GM21619 (cell line): Measurements from ENCODE around the gene ARF6.
"Not testable (repeated sequence)": the region's sequence is repeated elsewhere in the genome, so short reads cannot be mapped to it uniquely, and the experiment has no call there.

Experiments used
- ATAC-seq: cut with Tn5 transposase; IDR thresholded peaks from one replicate; pipeline ENCODE4 v1.9.1; 2021; ENCODE audit not compliant: unreplicated experiment

The ARF6 gene

GRCh38 chr14:49892636-49893308 lies at the start of gene ARF6:
Gene ARF6 (plus strand): TSS chr14:49893082. CDS start chr14:49893737, 655 bp downstream.
- peak; percentile 73 for ATAC-seq

GRCh38 chr14:49849213-49849847 lies 43.6 kb upstream of the ARF6 start:
- ATAC-seq, result no peak

DNA sequence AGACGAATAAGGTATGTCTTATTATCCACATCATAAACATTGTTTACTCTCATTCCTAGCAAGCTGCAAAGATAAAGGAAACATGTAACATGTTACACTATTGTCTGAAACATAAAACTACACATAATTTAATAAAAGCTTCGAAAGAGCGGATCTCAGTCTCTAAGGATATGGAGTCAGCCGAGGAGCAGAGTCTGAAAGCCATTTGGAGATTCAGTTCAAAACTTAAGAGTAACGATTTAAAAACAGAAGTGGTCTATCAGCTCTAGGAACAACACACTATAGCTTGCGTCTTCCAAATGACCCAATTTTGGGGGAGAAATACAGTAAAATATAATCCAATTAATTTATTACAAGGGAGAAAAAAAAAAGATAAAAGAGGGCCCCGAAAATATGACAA lies 41.1 kb upstream of the ARF6 start:
- ATAC-seq, result no peak

- peak; percentile 76 for ATAC-seq
Observed at GRCh38 chr14:49852301-49853157, 40.4 kb upstream of the ARF6 start, which contains the start of gene NEMF. Gene NEMF (minus strand): TSS chr14:49852788. CDS start chr14:49852753, 35 bp downstream.

- ATAC-seq, result peak; percentile 11
Observed at GRCh38 chr14:49853158-49853477, 39.8 kb upstream of the ARF6 start.

- ATAC-seq, result peak; percentile 42
Observed at GRCh38 chr14:49853572-49854375, 39.1 kb upstream of the ARF6 start.

DNA sequence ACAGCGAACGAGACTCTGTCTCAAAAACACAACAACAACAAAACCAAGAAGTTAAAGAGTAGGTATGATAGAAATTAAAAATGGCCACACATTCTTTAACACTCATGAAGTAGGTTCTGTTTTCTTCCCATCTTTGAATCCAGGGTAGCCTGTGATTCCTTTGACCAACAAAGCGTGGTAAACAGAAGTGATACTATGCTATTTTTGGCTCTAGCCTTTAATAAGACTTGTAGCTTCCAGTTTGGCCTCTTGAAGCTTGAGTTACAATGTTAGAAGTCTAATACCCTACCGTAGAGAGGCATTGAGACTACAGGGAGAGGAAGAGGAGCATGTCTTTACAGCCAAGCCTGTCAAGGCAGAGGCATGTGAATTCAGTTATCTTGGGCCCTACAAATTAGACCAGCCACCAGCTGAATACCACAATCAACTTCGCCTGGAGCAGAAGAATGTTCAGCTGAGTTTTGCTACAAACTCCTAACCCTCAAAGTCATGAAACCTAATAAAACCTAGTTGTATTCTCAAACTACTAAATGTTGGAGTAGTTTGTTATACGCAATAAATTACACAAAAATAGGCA lies 35.4 kb upstream of the ARF6 start:
- ATAC-seq, result no peak

GRCh38 chr14:49858383-49858782 lies 34.5 kb upstream of the ARF6 start:
- no peak for ATAC-seq

DNA sequence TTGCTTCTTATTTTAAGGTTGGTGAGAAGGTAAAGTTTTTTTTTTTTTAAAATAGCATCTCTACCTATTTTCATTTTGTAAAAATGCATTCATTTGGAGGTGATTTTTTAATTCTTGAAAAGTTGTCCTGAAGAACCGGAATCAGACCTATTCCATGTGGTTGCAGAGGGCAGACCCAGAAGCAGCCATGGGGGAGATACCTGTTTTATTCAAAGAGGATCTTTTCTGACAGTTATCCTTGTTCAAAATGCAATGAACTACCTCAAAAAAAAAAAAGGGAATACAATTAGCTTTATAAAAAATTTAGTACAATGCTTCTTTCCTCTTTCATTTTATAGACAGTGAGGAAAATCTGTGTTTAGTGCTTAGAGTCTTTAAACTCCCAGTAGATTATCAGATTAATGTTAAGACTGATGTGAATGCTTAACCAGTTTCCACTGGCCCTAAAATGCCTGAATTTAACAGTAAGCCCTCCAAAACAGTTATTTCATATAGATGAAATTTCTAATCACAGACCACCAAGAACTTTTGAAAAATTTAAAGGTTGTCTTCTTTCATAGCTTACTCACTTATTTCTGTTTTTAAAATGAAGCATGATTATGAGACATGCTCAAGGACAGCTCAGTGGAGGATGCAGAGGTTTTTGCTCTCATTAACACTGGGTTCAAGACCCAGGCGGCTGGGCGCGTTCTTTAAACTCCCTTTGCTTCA lies 31.7 kb upstream of the ARF6 start:
- no peak for ATAC-seq

DNA sequence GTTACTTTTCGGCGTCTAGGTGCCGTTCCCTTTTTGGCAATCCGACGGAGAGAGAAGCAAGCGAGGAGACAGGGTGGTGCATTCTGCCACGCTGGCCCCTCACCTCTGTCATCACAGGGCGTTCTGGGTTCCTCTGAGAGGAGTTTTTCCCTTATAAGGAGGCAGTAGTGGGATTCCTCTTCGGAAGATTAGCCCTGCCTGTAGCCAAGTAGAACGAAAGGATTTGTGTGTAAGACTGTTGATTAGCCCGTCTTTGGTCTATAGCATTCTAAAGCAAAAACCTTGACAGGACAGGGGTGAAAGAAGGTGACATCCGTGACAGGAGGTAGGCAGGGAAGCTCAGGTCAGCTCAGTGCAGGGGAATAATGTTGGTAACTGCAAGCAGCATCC lies 31.2 kb upstream of the ARF6 start:
- no peak for ATAC-seq

DNA sequence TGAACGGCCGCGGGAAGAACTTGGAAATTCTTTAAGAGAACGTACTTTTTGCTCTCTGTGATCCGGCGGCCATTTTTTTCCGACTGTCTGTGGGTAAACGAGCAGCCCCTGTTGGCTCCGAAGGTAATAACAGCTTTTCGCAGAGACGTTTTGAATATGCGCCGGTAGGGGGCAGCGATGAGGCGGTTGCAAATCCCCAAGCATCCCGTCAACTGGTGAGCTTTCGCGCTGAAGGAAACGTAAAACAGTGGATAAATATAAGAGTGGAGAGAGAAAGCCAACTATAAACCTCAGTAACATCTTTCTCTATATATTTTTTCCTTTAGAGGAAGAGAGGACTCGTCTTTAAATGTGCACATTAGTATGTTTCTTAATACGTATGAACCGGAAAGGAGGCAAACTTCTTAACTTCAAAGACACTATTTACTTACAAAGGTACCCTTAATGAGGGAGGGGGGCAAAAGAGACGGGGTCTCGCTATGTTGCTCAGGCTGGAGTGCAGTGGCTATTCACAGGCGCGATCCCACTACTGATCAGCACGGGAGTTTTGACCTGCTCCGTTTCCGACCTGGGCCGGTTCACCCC lies 30.7 kb upstream of the ARF6 start:
- peak; percentile 13 for ATAC-seq

- ATAC-seq, result no peak
Observed at GRCh38 chr14:49863487-49864281, 29.2 kb upstream of the ARF6 start.

DNA sequence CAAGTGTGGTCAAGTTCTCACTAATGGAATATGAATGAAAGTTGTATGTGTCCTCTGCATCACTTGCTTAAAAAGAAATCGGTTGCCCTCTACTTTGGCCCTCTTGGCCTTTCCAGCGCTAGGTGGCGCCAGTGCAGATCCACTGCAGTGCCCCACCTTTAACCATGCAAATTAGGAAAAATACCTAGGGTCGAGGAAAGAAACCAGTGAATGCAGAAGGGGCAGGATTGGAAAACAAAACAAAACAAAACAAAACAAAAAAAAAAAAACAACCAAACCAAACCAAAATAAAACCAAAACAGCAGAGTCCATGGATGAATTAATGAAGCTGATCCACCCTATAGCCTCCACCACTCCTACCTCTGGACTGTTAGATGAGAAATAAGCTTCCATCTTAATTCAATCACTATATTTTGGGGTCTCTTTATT lies 27.4 kb upstream of the ARF6 start:
- ATAC-seq, result no peak

DNA sequence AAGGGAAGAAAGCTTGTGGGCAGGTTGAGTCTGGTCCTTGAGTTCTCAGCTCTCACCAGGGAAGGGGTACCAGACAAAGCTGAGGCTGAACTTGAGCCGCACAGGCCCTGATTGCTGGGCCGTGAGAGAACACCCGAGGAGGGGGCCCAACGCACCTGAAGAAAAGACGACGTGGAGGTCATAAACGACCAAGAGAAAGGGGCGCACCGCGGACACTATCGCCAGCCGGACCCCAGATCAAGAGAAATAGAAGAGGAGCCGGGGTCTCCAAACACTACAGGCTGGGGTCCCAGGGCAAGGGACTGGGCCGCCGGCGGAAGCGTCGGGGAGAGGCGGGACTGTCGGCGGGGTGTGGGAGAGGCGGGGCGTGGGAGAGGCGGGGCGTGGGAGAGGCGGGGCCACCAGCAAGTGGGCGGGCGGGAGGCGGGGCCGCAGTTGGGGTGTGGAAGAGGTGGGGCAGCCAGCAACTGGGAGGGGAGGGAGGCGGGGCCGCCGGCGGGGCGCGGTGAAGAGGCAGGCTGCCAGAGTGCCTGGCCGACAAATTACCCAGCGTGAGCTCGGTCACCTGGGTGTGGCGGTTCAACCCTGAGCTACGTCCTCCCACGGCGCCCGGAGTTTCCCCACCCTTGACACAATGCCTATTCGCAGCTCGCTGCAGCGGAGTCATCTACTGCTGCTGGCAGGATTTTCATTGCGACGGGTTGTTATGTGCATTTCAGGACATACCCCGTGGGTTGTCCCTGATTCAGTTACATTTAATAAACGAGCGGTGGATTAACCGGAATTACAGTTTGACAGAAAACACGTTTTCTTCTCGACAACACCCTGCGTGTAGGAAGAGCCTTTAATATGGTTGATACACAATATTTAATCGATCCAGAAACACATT lies 24.8 kb upstream of the ARF6 start:
- peak; percentile 82 for ATAC-seq

- no peak for ATAC-seq
Observed at GRCh38 chr14:49868720-49869114, 24.2 kb upstream of the ARF6 start.

DNA sequence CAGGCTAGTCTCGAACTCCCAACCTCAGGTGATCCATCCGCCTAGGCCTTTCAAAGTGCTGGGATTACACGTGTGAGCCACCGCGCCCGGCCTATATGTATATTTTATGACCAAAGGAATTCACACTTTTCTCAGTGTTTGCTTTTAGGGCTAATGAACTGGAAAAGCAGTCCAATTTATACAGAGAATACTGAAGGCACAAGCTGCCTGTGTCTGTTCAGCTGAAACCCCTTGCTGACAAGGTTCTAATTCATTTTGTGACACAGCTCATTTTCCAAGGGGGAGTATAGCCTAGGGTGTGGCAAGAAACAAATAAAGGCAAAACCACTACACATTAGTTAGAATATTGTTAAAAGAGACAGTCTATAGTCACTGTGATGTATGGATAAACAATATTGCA lies 22.0 kb upstream of the ARF6 start:
- no peak for ATAC-seq

DNA sequence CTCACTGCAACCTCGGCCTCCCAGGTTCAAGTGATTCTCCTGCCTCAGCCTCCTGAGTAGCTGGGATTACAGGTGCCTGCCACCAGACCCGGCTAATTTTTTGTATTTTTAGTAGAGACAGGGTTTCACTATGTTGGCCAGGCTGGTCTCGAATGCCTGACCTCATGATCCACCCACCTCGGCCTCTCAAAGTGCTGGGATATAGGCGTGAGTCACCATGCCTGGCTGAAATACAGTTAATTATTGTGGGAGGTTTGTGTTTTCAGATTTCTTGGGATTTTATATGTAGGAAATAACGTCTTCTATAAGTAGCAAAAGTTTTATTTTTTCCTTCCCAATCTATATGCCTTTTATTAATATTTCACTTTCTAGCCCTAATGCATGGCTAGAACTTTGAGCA lies 19.3 kb upstream of the ARF6 start:
- not testable (repeated sequence) for ATAC-seq

DNA sequence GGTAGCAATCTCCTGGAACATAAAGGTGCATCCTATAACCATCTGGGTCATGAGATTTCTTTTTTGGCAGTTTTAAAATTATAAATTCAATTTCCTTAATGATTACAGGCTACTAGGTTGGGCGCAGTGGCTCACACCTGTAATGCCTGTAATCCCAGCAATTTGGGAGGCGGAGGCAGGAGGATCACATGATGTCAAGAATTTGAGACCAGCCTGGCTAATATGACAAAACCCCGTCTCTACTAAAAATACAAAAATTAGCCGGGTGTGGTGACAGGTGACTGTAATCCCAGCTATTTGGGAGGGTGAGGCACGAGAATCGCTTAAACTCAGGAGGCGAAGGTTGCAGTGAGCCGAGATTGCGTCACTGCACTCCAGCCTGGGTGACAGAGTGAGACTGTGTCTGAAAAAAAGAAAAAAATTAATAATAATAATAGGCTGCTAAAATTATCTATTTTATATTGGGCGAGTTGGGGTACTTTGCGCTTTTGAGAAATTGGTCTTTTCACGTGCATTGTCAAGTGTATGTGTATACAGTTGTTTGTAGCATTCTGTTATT lies 17.2 kb upstream of the ARF6 start:
- no peak for ATAC-seq
